Measurements from ENCODE around the gene ACKR3. TPM values are rescaled to one million over a fixed set of nuclear protein-coding genes. Genes with fewer than 3 reads are reported as not detected.

The ACKR3 gene
- total and polyA plus RNA-seq, 2 donors (not counting 1 experiment from before 2014, with no cell fraction given) = 0.17 to 1.5 TPM

GRCh38 chr2:236578411-236578846, 8.8 kb downstream of the ACKR3 start:
- H3K9me3 ChIP-seq (ENCODE audit: control insufficient read depth, insufficient read depth, low read depth, low read length) = no peaks in the 10 kb centered on the region
- H3K4me3 ChIP-seq (replicated peaks in 1 of 4; ENCODE audit: control extremely low read depth in 1 of 4, insufficient read depth in 1 of 4, low read depth in 3 of 4, low read length in 4 of 4) = no peak overlapping the region
- H3K4me2 ChIP-seq (ENCODE audit: extremely low read depth, insufficient read depth, low read length) = no peak overlapping the region
- TF ChIP-seq CTCF (conservative IDR thresholded peaks at IDR 0.05 in 1 of 2, IDR thresholded peaks at IDR 0.05 in 1 of 2; ENCODE audit: low read depth in 1 of 2, low read length in 2 of 2) (no peak), EZH2 (IDR thresholded peaks at IDR 0.05; ENCODE audit: low read length, missing control alignments) (no peak)
- no peaks in the 10 kb centered on the region for H3K27me3 ChIP-seq (ENCODE audit: control insufficient read depth, insufficient read depth, low read length)
- H3K9ac ChIP-seq (ENCODE audit: insufficient read depth, low read length) = no peak overlapping the region
- no peak for DNase-seq (ENCODE audit: low read depth in 2 of 2)
- no peaks in the 10 kb centered on the region for H3K4me1 ChIP-seq (ENCODE audit: control insufficient read depth, extremely low read depth, insufficient read depth, low read length)
- no peaks in the 10 kb centered on the region for H3K79me2 ChIP-seq (ENCODE audit: control insufficient read depth, insufficient read depth, low read length)
- H3K27ac ChIP-seq (ENCODE audit: insufficient read depth, low read length) = no peak overlapping the region
- no peak overlapping the region for H2AFZ ChIP-seq (ENCODE audit: low read length)
- H3K36me3 ChIP-seq (ENCODE audit: control insufficient read depth, insufficient read depth, low read length) = no peaks in the 10 kb centered on the region
- H4K20me1 ChIP-seq (ENCODE audit: control insufficient read depth, extremely low read depth, insufficient read depth, low read length) = no peaks in the 10 kb centered on the region

DNA sequence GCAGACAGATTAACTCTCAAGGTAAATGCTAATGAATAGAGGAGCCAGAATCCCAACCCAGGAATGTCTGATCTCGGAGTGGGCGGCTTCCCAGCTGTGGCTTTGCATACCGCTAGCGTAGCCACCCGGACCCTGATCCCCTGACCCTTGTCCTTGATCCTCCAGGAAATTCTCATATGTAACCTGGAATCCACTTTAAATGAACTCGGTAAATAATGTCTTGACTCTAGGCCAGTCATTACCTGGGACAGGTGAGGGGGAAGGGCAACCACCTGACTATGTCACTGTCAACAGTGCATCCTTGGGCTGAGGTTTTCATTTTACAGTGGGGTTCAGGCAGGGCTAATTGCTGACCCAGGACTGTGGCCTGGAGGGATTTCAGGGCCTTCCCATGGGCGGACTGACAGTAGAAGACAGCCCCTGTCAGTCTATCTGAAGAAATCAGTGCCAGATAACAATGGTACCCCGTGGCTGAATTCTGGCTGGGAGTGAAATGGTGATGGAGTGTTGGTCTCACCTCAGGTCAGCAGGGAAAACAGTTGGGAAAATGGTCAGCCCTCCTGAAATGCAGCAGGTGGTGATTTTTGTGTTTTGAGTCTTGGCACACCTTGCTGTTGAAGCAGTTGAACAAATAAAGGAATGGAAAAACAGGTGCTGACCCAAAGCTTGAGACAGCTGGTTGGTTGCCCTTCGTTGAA, 9.6 kb downstream of the ACKR3 start:
- Histone ChIP-seq H3K4me2 (ENCODE audit: extremely low read depth, insufficient read depth, low read length) (no peak overlapping the region), H3K27me3 (ENCODE audit: control insufficient read depth, insufficient read depth, low read length) (no peaks in the 10 kb centered on the region), H3K4me1 (ENCODE audit: control insufficient read depth, extremely low read depth, insufficient read depth, low read length) (no peaks in the 10 kb centered on the region), H3K9me3 (ENCODE audit: control insufficient read depth, insufficient read depth, low read depth, low read length) (no peaks in the 10 kb centered on the region), H3K79me2 (ENCODE audit: control insufficient read depth, insufficient read depth, low read length) (no peaks in the 10 kb centered on the region), H3K4me3 (replicated peaks in 1 of 4; ENCODE audit: control extremely low read depth in 1 of 4, insufficient read depth in 1 of 4, low read depth in 3 of 4, low read length in 4 of 4) (no peak overlapping the region), H2AFZ (ENCODE audit: low read length) (no peak overlapping the region), H3K36me3 (ENCODE audit: control insufficient read depth, insufficient read depth, low read length) (no peaks in the 10 kb centered on the region), H4K20me1 (ENCODE audit: control insufficient read depth, extremely low read depth, insufficient read depth, low read length) (no peaks in the 10 kb centered on the region), H3K27ac (ENCODE audit: insufficient read depth, low read length) (no peak overlapping the region), H3K9ac (ENCODE audit: insufficient read depth, low read length) (no peak overlapping the region)
- TF ChIP-seq EZH2 (IDR thresholded peaks at IDR 0.05; ENCODE audit: low read length, missing control alignments) (no peak), CTCF (conservative IDR thresholded peaks at IDR 0.05 in 1 of 2, IDR thresholded peaks at IDR 0.05 in 1 of 2; ENCODE audit: low read depth in 1 of 2, low read length in 2 of 2) (no peak)
- no peak for DNase-seq (ENCODE audit: low read depth in 2 of 2)

DNA sequence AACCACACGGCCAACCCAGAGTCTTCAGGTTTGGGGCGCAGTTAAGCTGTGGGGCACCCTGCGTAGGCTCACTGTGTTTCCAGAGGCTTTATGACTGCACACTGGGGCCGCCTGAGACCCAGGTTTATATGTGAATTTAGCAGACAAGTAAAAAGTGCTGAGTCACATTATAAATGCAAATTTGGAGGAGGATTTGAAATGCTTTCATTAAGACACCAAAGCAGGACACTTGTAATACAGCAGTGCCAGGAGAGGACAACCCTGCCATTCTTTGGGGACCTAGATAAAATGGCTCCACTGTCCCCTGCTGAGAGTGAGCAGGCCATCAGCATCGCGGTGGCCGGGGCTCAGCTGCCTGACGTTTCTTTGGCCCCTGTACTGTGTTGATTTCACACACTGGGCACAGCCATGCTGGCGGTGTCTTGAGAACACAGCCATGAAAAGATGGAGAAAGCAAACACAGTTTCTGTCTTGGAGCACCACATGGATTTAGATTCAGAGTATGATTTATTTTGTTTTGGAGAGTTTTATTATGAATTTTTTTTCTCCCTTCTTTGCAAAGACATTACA, 10.2 kb downstream of the ACKR3 start:
- Histone ChIP-seq H3K9ac (ENCODE audit: insufficient read depth, low read length) (no peak overlapping the region), H3K9me3 (ENCODE audit: control insufficient read depth, insufficient read depth, low read depth, low read length) (no peaks in the 10 kb centered on the region), H3K79me2 (ENCODE audit: control insufficient read depth, insufficient read depth, low read length) (no peaks in the 10 kb centered on the region), H3K4me1 (ENCODE audit: control insufficient read depth, extremely low read depth, insufficient read depth, low read length) (no peaks in the 10 kb centered on the region), H3K4me3 (replicated peaks in 1 of 4; ENCODE audit: control extremely low read depth in 1 of 4, insufficient read depth in 1 of 4, low read depth in 3 of 4, low read length in 4 of 4) (no peak overlapping the region), H3K4me2 (ENCODE audit: extremely low read depth, insufficient read depth, low read length) (no peak overlapping the region), H4K20me1 (ENCODE audit: control insufficient read depth, extremely low read depth, insufficient read depth, low read length) (no peaks in the 10 kb centered on the region), H3K27ac (ENCODE audit: insufficient read depth, low read length) (no peak overlapping the region), H3K27me3 (ENCODE audit: control insufficient read depth, insufficient read depth, low read length) (no peaks in the 10 kb centered on the region), H2AFZ (ENCODE audit: low read length) (no peak overlapping the region), H3K36me3 (ENCODE audit: control insufficient read depth, insufficient read depth, low read length) (no peaks in the 10 kb centered on the region)
- DNase-seq (ENCODE audit: low read depth in 2 of 2) = no peak
- no peak for TF ChIP-seq EZH2 (IDR thresholded peaks at IDR 0.05; ENCODE audit: low read length, missing control alignments)
- TF ChIP-seq CTCF (conservative IDR thresholded peaks at IDR 0.05 in 1 of 2, IDR thresholded peaks at IDR 0.05 in 1 of 2; ENCODE audit: low read depth in 1 of 2, low read length in 2 of 2) = no peak
